Natural killer cell treated with Interleukin-12 subunit alpha and Interleukin-12 subunit beta and Interleukin-15 and Interleukin-18, amount 100 ng/mL, for 72 hours (primary cell): ENCODE results near the gene ACLY. TPM values are rescaled to one million over a fixed set of nuclear protein-coding genes. Genes with fewer than 3 reads are reported as not detected.
"Not testable (repeated sequence)": the region's sequence is repeated elsewhere in the genome, so short reads cannot be mapped to it uniquely, and the experiment has no call there.

ENCODE experiments used
- ATAC-seq, 2 donors: fragments of 150-1000 bp; cut with Tn5 transposase in 1 of 2; sonication (Bioruptor Pico), chemical (Tn5 transposase) in 1 of 2; 2 replicates each; pipeline ENCODE4 v1.10.0; 2021
- DNase-seq: peaks from one replicate; pipeline ENCODE4 v3.0.0; 2022; ENCODE audit warnings: low spot score
- H3K27ac Mint-ChIP-seq, 2 donors: 1 replicate in 1 of 2; 2 replicates in 1 of 2; pipeline ENCODE4 v1.8.0; 2022; ENCODE audit warnings: mixed read lengths in 2 of 2, mild to moderate bottlenecking in 1 of 2, moderate library complexity in 1 of 2
- H3K27me3 Mint-ChIP-seq, 2 donors: 1 replicate in 1 of 2; 2 replicates in 1 of 2; pipeline ENCODE4 v1.8.0; 2022; ENCODE audit warnings: mixed read lengths in 2 of 2
- H3K36me3 Mint-ChIP-seq: one replicate; pipeline ENCODE4 v1.8.0; 2022; ENCODE audit warnings: mixed read lengths
- H3K4me1 Mint-ChIP-seq, 2 donors: 1 replicate in 1 of 2; 2 replicates in 1 of 2; pipeline ENCODE4 v1.8.0; 2022; ENCODE audit warnings: low read depth in 2 of 2, mixed read lengths in 2 of 2, mild to moderate bottlenecking in 1 of 2
- H3K4me3 Mint-ChIP-seq: one replicate; pipeline ENCODE4 v1.8.0; 2022; ENCODE audit warnings: mixed read lengths
- H3K9me3 Mint-ChIP-seq: 2 replicates; pipeline ENCODE4 v1.8.0; 2022; ENCODE audit warnings: mixed read lengths
- total RNA-seq, 2 donors: library from RNA; stranded (reverse); gene quantifications; one replicate each; pipeline ENCODE4 v1.2.3, GENCODE V29; 2022

ACLY gene
- total RNA-seq, 2 donors from 2014 or later, result 200 to 243 TPM

DNA sequence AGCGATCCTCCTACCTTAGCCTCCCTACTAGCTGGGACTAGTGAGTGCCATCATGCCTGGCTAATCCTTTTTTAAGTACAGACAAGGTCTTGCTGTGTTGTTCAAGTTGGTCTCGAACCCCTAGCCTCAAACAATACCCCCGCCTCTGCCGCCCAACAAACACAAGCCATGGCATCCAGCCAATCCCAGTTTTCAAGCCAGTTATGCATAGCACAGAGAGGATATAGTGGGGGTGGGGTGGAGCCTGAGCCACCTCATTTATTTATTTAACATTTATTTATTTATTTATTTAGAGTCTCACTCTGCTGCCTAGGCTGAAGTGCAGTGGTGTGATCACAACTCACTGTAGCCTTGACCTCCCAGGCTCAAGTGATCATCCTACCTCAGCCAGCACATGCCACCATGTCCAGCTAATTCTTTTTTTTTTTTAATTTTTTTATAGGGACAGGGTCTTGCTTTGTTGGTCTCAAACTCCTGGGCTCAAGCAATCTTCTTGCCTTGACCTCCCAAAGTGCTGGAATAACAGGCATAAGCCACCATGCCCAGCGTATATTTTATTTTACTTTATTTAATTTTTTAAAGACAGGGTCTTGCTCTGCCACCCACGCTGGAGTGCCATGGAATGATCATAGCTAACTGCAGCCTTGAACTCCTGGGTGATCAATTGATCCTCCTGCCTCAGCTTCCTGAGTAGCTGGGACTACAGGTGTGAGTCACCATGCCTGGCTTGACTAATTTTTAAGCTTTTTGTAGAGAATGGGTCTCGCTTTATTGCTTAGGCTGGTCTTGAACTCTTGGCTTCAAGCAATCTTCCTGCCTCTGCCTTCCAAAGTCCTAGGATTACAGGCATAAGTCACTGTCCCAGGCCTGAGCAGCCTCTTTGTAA is 27.4 kb downstream of the ACLY start:
- no peaks in the 10 kb centered on the region for H3K9me3 Mint-ChIP-seq
- no peak for ATAC-seq
- no peaks in the 10 kb centered on the region for H3K27me3 Mint-ChIP-seq
- no peak overlapping the region for H3K27ac Mint-ChIP-seq
- no peak overlapping the region for H3K4me3 Mint-ChIP-seq
- no peak for DNase-seq
- H3K36me3 Mint-ChIP-seq, result peaks cover 8% of the 10 kb centered on the region
- peaks cover 0 to 7% of the 10 kb centered on the region in 2 donors for H3K4me1 Mint-ChIP-seq

DNA sequence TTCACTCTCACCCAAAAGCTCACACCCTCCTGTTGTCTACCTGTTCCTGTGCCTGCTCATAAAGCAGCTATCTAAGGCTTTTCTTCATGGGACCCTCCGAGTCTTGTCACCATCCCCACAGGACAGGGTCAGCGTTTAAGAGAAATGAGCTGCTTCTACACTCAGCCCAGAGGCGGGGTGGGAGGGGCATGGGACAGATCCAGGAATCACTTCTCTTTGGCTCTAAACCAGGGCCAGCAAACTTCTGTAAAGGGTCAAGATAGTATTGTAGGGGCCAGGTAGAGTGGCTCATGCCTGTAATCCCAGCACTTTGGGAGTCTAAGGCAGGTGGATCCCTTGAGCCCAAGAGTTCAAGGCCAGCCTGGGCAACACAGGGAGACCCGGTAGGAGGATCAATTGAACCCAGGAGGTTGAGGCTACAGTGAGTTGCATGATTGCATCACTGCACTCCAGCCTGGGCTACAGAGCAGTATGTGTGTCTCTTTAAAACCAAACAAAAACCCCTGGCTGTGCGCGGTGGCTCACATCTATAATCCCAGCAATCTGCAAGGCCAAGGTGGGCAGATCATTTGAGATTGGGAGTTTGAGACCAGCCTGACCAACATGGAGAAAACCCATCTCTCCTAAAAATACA is 30.3 kb downstream of the ACLY start:
- DNase-seq, result no peak
- Mint-ChIP-seq H3K27ac (no peak overlapping the region), H3K4me1 (no peaks in the 10 kb centered on the region), H3K27me3 (no peaks in the 10 kb centered on the region), H3K9me3 (no peaks in the 10 kb centered on the region), H3K4me3 (no peak overlapping the region), H3K36me3 (peaks cover 4% of the 10 kb centered on the region)
- no peak for ATAC-seq

DNA sequence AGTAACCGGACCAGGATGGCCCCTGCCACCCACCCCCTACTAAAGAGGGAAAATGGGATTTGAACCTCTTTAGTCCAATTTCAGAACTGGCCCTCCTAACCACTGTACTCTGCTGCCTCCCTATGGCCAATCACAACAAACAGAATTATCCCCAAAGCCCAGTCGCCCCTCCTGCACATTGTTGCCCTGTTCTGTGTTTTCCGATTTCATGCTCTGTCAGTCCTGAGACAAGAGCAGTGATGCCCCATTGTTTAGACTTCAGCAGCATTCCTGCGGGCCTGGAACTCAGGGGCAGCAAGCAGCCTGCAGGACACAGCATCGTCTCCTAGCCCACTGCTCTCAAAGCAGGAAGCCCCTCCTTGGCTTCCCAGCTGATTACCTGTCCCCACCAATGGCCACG is 33.0 kb downstream of the ACLY start:
- ATAC-seq (no peak), DNase-seq (no peak)
- H3K27me3 Mint-ChIP-seq, result no peaks in the 10 kb centered on the region
- peaks cover 0 to 4% of the 10 kb centered on the region in 2 donors for H3K4me1 Mint-ChIP-seq
- no peaks in the 10 kb centered on the region for H3K9me3 Mint-ChIP-seq
- peaks cover 10% of the 10 kb centered on the region for H3K36me3 Mint-ChIP-seq
- H3K4me3 Mint-ChIP-seq, result no peak overlapping the region
- H3K27ac Mint-ChIP-seq, result no peak overlapping the region

DNA sequence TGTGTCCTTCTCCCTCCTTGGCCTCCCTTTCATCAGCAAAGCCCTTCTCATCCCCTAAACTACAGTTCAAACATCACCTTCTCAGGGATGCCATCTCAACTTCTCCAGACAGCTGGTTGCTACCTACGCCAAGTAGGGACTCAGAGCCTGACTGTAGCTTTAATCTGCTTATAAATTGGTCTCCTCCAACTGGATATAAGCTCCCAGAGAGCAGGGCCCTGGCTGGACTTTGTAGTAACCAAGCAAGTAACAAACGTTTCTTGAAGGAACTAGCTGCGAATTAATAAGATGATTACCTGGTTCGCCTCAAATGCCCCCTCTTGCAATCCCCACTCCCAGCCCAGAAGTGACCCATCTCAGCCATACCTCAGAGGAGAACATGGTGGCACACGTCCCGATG is 36.0 kb downstream of the ACLY start:
- no peak overlapping the region for H3K27ac Mint-ChIP-seq
- DNase-seq (no peak), ATAC-seq (no peak)
- H3K9me3 Mint-ChIP-seq, result no peaks in the 10 kb centered on the region
- H3K4me1 Mint-ChIP-seq, result peaks cover 0 to 7% of the 10 kb centered on the region in 2 donors
- H3K27me3 Mint-ChIP-seq, result no peaks in the 10 kb centered on the region
- H3K36me3 Mint-ChIP-seq, result peaks cover 20% of the 10 kb centered on the region
- no peak overlapping the region for H3K4me3 Mint-ChIP-seq

DNA sequence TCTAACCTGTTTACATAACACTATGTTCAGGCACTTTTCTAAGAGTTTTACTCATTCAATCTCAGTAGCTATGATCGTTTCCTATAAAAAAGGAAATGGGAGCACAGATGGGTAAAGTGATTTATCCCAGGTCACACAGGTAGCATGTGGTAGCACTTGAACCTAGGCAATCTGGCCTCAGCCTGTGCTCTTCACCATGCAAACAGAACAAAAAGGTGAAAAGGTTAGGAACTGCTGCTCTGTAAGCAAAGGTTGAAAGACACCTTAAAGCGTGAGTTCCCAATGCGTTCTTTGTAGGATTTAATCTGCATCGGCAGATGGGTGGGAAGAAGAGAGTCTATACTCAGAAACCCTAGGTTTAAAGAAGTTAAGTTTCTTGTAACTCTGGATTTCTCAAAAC is 38.6 kb downstream of the ACLY start:
- no peaks in the 10 kb centered on the region for H3K27me3 Mint-ChIP-seq
- H3K27ac Mint-ChIP-seq, result no peak overlapping the region
- peaks cover 16% of the 10 kb centered on the region for H3K36me3 Mint-ChIP-seq
- H3K4me1 Mint-ChIP-seq, result peaks cover 0 to 7% of the 10 kb centered on the region in 2 donors
- H3K9me3 Mint-ChIP-seq, result no peaks in the 10 kb centered on the region
- DNase-seq (no peak), ATAC-seq (no peak)
- H3K4me3 Mint-ChIP-seq, result no peak overlapping the region

DNA sequence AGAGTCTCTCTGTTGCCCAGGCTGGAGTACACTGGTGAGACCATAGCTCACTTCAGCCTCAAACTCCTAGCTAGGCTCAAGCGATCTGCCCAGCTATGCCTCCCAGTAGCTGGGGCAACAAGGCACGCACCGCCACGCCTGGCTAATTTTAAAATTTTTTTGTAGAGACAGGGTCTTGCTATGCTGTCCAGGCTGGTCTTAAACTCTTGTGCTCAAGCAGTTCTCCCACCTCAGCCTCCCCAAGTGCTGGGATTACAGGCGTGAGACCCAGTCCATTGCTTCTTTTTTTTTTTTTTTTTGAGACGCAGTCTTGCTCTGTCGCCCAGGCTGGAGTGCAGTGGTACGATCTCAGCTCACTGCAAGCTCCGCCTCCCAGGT is 44.5 kb downstream of the ACLY start:
- H3K9me3 Mint-ChIP-seq, H3K4me1 Mint-ChIP-seq, H3K4me3 Mint-ChIP-seq, H3K36me3 Mint-ChIP-seq, DNase-seq, H3K27ac Mint-ChIP-seq, ATAC-seq, H3K27me3 Mint-ChIP-seq: not testable (repeated sequence)

DNA sequence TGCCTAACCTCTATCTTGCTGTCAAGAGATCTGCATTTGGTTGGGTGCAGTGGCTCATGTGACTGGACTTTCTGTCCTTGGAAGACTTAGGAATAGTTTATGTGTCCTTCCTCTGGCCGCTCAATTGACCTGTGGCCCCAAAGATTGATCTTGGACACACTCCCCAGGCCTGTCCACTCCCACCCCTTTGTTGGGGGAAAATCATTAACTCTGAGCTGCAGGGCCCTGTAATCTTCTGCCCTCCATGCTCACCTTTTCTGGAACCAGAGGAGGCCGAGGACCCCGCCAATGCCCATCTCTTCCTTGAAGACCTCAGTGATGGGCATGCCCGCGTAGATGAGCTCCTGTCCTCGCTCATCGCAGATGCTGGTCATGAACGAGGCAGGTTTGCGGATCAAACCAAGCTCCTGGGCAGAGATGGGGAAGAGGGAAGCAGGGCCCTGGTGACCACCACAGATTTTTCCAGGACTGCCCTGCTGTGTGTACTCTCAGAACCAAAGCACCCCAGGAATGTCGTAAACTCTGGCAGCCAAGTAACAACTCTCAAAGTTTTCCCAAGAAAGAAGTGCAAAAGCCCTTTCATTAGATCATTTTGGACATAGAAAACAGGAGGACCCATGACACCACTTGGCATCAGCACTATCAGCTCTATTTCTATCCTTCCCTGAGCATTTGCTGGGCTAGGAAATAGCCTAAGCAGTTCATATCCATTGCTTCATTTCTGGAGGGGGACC is 45.0 kb downstream of the ACLY start:
- ATAC-seq (no peak), DNase-seq (no peak)
- Mint-ChIP-seq H3K36me3 (peaks cover 9% of the 10 kb centered on the region), H3K4me1 (no peaks in the 10 kb centered on the region), H3K27ac (no peak overlapping the region), H3K9me3 (no peaks in the 10 kb centered on the region), H3K27me3 (no peaks in the 10 kb centered on the region), H3K4me3 (no peak overlapping the region)

DNA sequence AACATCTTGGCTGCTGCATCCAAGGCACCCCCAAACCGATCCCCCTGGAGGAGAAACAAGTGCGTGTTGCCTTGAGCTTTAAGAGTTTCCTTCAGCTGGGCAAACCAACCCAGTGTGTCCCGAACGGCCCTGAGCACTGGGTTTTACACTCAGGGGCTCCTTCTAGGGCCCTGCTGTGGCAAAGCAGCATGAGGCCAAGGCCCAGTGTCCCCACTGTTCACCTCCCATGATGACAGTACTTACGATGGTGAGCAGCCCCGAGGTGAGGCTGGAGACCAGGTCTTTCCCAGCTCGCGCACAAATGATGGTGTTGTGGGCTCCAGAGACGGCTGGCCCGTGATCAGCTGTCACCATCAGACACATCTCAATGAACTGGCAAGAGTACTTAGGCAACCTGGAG is 47.0 kb downstream of the ACLY start:
- H3K27ac Mint-ChIP-seq, result no peak overlapping the region
- no peaks in the 10 kb centered on the region for H3K9me3 Mint-ChIP-seq
- no peaks in the 10 kb centered on the region for H3K4me1 Mint-ChIP-seq
- no peak overlapping the region for H3K4me3 Mint-ChIP-seq
- peaks cover 9% of the 10 kb centered on the region for H3K36me3 Mint-ChIP-seq
- ATAC-seq, result no peak
- no peaks in the 10 kb centered on the region for H3K27me3 Mint-ChIP-seq
- DNase-seq, result no peak

DNA sequence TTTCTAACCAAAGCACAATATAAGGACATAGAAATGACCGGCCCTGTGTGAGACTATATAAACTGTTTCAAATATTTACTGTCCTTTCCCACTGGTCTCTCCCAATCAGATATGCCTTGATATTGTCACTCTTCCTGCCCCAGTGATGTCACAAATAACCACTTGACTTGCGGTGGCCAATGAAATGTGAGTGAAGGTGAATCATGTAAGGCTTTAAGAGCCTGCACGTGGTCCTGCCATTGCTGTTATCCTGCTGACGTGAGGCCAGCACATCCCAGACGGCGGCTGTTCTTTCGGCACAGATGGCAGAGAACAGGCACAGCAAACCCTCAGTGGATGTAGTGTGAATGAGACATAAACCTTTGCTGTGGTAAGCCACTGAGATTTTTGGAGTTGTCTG is 48.1 kb downstream of the ACLY start:
- H3K36me3 Mint-ChIP-seq, result peaks cover 10% of the 10 kb centered on the region
- no peak for DNase-seq
- H3K4me1 Mint-ChIP-seq, result peaks cover under 1% of the 10 kb centered on the region in 2 donors
- no peak overlapping the region for H3K4me3 Mint-ChIP-seq
- H3K27ac Mint-ChIP-seq, result no peak overlapping the region
- H3K9me3 Mint-ChIP-seq, result no peaks in the 10 kb centered on the region
- ATAC-seq, result no peak
- no peaks in the 10 kb centered on the region for H3K27me3 Mint-ChIP-seq

DNA sequence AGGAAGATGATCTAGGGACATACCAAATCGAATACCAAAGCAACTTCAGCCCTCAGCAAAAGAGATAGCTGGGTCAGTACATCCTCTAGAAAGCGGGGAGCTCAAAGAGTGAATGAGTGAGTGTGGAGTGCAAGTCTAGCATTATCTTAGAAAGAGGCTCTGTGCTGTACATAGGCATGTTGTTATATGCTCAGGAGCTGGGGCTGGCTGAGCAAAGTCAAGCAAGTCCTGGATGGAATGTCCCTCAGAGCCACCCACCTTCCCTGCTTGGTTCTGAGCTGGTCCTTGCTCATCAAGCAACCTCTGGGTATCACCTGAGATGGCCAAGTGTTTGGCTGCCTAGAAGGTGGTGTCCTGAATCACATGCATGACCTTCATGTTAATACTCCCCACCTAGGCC is 48.7 kb downstream of the ACLY start:
- peaks cover 3 to 4% of the 10 kb centered on the region in 2 donors for H3K4me1 Mint-ChIP-seq
- no peak overlapping the region for H3K27ac Mint-ChIP-seq
- H3K4me3 Mint-ChIP-seq, result no peak overlapping the region
- DNase-seq (no peak), ATAC-seq (no peak)
- no peaks in the 10 kb centered on the region for H3K9me3 Mint-ChIP-seq
- H3K36me3 Mint-ChIP-seq, result peaks cover 10% of the 10 kb centered on the region
- no peaks in the 10 kb centered on the region for H3K27me3 Mint-ChIP-seq

DNA sequence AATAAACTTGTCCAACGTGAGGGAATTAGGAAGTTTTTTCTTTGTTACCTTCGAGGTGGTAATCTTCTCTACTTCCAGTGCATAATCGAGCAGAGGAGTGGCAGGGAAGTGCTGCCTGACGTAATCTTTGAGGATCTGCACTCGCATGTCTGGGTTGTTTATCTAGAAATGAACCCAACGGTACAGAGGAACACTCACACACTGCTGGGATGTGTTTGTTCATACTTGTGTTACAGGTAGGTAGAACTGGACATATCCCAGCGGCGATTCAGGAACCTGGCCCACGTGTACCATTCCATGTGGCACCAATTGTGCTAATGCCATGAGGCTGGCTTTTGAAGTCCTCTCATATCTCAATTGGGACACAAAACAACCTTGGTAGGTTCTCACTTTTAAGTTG is 49.3 kb downstream of the ACLY start:
- H3K9me3 Mint-ChIP-seq, result no peaks in the 10 kb centered on the region
- peak overlapping the region in 1 of 2 donors; percentile 58 for H3K27ac Mint-ChIP-seq
- H3K36me3 Mint-ChIP-seq, result peaks cover 10% of the 10 kb centered on the region
- no peak overlapping the region for H3K4me3 Mint-ChIP-seq
- DNase-seq (no peak), ATAC-seq (no peak)
- peaks cover 3 to 4% of the 10 kb centered on the region in 2 donors for H3K4me1 Mint-ChIP-seq
- H3K27me3 Mint-ChIP-seq, result no peaks in the 10 kb centered on the region

DNA sequence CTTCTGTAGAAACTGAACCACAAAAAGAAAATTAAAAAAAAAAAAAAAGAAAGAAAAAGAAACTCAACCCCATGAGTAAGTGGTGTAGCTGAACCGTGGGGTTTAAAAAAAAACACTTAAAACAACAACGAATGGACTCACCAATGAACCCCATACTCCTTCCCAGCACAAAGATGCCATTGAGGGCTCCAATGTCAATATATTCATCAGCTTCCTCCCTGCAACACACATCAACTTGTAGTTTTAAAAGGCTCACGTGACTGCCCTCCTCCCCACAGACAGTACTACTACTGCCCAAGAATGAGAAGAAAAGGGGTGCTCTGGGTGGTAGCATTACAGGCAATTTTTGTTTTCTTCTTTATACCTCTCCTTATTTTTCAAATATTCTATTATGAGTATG is 50.2 kb downstream of the ACLY start:
- peaks cover 10% of the 10 kb centered on the region for H3K36me3 Mint-ChIP-seq
- no peaks in the 10 kb centered on the region for H3K27me3 Mint-ChIP-seq
- no peak for ATAC-seq
- H3K4me3 Mint-ChIP-seq, result no peak overlapping the region
- H3K4me1 Mint-ChIP-seq, result peaks cover 3 to 4% of the 10 kb centered on the region in 2 donors
- no peaks in the 10 kb centered on the region for H3K9me3 Mint-ChIP-seq
- no peak for DNase-seq
- H3K27ac Mint-ChIP-seq, result peak overlapping the region in 1 of 2 donors; percentile 58

DNA sequence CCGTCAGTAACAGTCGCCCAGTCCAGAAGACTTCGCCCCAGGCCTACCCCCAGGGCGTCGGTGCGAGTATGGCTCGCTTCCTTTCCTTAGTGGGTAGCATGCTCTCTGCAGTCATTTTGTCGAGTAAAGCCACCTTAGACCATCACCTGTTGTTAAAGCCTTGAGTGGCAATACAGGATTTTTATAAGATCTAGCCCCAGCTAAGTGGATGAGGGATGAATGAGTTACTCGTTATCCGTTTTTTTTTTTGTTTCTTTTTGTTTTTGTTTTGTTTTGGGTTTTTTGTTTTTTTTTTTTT is 53.2 kb downstream of the ACLY start:
- H3K4me1 Mint-ChIP-seq, result peaks cover 9 to 12% of the 10 kb centered on the region in 2 donors
- DNase-seq (no peak), ATAC-seq (no peak)
- peaks cover 10% of the 10 kb centered on the region for H3K36me3 Mint-ChIP-seq
- H3K4me3 Mint-ChIP-seq, result no peak overlapping the region
- peak overlapping the region in 1 of 2 donors; percentile 26 for H3K27ac Mint-ChIP-seq
- H3K27me3 Mint-ChIP-seq, result no peaks in the 10 kb centered on the region
- H3K9me3 Mint-ChIP-seq, result no peaks in the 10 kb centered on the region
